Kidney (tissue), 14 donors: ENCODE data around the gene PNPLA1. TPM values are rescaled to one million over a fixed set of nuclear protein-coding genes. Genes with fewer than 3 reads are reported as not detected.
A peak's percentile ranks its signal among the peaks of the same experiment; 100 is the strongest.

Source experiments
- DNase-seq, 5 donors: peaks; one replicate each; pipeline ENCODE4 v3.0.0-alpha.2; 2013 to 2020
- FAIRE-seq: peaks from 2 replicates; lab custom pipeline; 2012; peaks lifted over from hg19 to GRCh38; lab: Jason Lieb, UNC
- H3K27ac ChIP-seq, 2 donors: one replicate each; pipeline ENCODE4 v1.7.0; 2013; ENCODE audit warnings: low read depth in 2 of 2, low read length in 2 of 2, inconsistent platforms in 1 of 2
- H3K27me3 ChIP-seq: one replicate; pipeline ENCODE4 v1.7.1; 2013; ENCODE audit warnings: low read length, inconsistent platforms; ENCODE audit not compliant: control insufficient read depth, insufficient read depth
- H3K36me3 ChIP-seq, 3 donors: one replicate each; pipeline versions ENCODE4 v1.7.0 to v1.7.1; 2013; ENCODE audit warnings: low read length in 3 of 3, control low read depth in 1 of 3, inconsistent platforms in 1 of 3; ENCODE audit not compliant: insufficient read depth in 3 of 3, control insufficient read depth in 2 of 3
- H3K4me1 ChIP-seq, 3 donors: one replicate each; pipeline versions ENCODE4 v1.7.0 to v1.7.1; 2013; ENCODE audit warnings: low read length in 3 of 3, inconsistent platforms in 1 of 3, low read depth in 1 of 3; ENCODE audit not compliant: control insufficient read depth in 2 of 3, insufficient read depth in 2 of 3
- H3K4me3 ChIP-seq, 3 donors: one replicate each; pipeline versions ENCODE4 v1.7.0 to v1.8.1; 2013; ENCODE audit warnings: low read length in 3 of 3, control low read depth in 1 of 3, inconsistent platforms in 1 of 3
- H3K9ac ChIP-seq, 3 donors: one replicate each; pipeline versions ENCODE4 v1.7.0 to v1.7.1; 2013; ENCODE audit warnings: low read length in 3 of 3, control low read depth in 1 of 3, inconsistent platforms in 1 of 3
- H3K9me3 ChIP-seq, 3 donors: one replicate each; pipeline versions ENCODE4 v1.7.0 to v1.7.1; 2013; ENCODE audit warnings: low read length in 3 of 3, control low read depth in 1 of 3, inconsistent platforms in 1 of 3; ENCODE audit not compliant: control insufficient read depth in 2 of 3, insufficient read depth in 1 of 3
- intact Hi-C: fragments of 100-400 bp; cut with DNase I; formaldehyde crosslinking; loops from one replicate; pipeline ENCODE4 v1.11.1; 2022
- polyA plus RNA-seq: library from polyadenylated mRNA; stranded (reverse); fragments of 350-450 nt; fragmentation: Illumina TruSeq; extraction: RNeasy Lipid Tissue Mini Kit (QIAGEN cat#74804); gene quantifications from one replicate; pipeline ENCODE4 v1.2.3, GENCODE V29; 2014; ENCODE audit warnings: low read depth, low replicate concordance; ENCODE audit not compliant: insufficient read depth
- total RNA-seq: library from RNA; stranded (reverse); fragmentation: NEBNext Ultra II Directional; extraction: Animal tissue kit (Norgen Biotek cat#: 25700); gene quantifications from one replicate; pipeline ENCODE4 v1.2.1, GENCODE V29; 2021
- TF ChIP-seq, protein P1 (sequence below): IDR thresholded peaks from 3 replicates; pipeline ENCODE4 v1.5.1; 2012; ENCODE audit warnings: mild to moderate bottlenecking, moderate library complexity, borderline replicate concordance; ENCODE audit not compliant: insufficient read depth; ENCODE audit errors: extremely low read depth
- donor health status: control.
- donor health status: control.
- donor health status: control.
- donor health status: control.
- donor health status: control.
- donor health status: DM: yes; HTN: yes; CAD: no.
- donor health status: Normal renal cell carcinoma (clear cell type).

Gene PNPLA1
- total and polyA plus RNA-seq, 2 donors from 2014 or later: 0.19 to 1.2 TPM

DNA sequence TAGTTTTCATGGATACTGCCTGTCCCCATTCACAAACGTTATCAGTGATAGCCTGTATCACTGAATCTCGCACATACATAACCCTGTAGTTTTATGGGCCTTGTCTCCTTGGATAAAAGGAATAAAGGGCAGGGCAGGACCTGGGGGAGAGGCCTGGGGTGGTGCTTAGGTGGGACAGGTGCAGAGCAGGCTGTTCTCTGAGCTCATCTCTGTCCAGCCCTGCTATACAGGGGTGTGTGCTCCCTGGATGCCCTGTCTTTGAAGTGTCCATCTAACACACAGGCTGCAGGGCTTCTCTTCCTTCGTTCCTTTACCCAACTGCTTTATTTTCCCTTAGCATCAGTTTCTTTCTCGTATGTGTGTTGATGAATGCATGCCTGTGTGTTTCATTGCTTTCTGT, 46.9 kb upstream of the PNPLA1 start:
- H3K27me3 ChIP-seq: no peaks in the 10 kb centered on the region
- FAIRE-seq: no peak
- no peaks in the 10 kb centered on the region for H3K9me3 ChIP-seq
- TF ChIP-seq, protein P1, sequence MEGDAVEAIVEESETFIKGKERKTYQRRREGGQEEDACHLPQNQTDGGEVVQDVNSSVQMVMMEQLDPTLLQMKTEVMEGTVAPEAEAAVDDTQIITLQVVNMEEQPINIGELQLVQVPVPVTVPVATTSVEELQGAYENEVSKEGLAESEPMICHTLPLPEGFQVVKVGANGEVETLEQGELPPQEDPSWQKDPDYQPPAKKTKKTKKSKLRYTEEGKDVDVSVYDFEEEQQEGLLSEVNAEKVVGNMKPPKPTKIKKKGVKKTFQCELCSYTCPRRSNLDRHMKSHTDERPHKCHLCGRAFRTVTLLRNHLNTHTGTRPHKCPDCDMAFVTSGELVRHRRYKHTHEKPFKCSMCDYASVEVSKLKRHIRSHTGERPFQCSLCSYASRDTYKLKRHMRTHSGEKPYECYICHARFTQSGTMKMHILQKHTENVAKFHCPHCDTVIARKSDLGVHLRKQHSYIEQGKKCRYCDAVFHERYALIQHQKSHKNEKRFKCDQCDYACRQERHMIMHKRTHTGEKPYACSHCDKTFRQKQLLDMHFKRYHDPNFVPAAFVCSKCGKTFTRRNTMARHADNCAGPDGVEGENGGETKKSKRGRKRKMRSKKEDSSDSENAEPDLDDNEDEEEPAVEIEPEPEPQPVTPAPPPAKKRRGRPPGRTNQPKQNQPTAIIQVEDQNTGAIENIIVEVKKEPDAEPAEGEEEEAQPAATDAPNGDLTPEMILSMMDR: no peak
- intact Hi-C loops: no loop called here
- peaks cover 0 to 32% (median 9%) of the 10 kb centered on the region in 3 donors for H3K4me1 ChIP-seq
- DNase-seq: no peak
- H3K36me3 ChIP-seq: peaks cover 6 to 40% (median 18%) of the 10 kb centered on the region in 3 donors
- no peak overlapping the region for H3K4me3 ChIP-seq
- no peak overlapping the region for H3K27ac ChIP-seq
- no peak overlapping the region for H3K9ac ChIP-seq

DNA sequence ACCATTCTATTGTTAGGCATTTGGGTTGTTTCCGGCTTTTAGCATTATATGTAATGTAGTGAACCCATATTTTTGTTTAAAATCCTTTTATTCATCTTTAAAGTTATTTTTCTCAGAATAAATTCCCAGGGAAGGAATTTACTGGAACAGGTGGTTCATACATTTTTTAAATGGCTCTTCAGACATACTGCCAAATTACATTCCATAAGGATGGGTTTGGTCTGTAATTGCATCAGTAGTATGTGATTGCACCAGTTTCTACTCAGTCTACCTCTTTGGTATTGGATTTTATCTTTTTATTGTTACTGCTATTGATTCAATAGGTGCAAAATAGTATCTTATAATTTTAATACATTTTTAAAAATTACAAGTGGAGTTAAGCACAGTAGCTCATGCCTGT, 46.2 kb upstream of the PNPLA1 start:
- no peak overlapping the region for H3K9ac ChIP-seq
- H3K27ac ChIP-seq: no peak overlapping the region
- TF ChIP-seq, protein P1: no peak
- intact Hi-C loops: no loop called here
- no peak overlapping the region for H3K4me3 ChIP-seq
- peaks cover 0 to 32% (median 9%) of the 10 kb centered on the region in 3 donors for H3K4me1 ChIP-seq
- FAIRE-seq (no peak), DNase-seq (no peak)
- no peaks in the 10 kb centered on the region for H3K27me3 ChIP-seq
- H3K9me3 ChIP-seq: no peaks in the 10 kb centered on the region
- peaks cover 6 to 32% (median 26%) of the 10 kb centered on the region in 3 donors for H3K36me3 ChIP-seq

DNA sequence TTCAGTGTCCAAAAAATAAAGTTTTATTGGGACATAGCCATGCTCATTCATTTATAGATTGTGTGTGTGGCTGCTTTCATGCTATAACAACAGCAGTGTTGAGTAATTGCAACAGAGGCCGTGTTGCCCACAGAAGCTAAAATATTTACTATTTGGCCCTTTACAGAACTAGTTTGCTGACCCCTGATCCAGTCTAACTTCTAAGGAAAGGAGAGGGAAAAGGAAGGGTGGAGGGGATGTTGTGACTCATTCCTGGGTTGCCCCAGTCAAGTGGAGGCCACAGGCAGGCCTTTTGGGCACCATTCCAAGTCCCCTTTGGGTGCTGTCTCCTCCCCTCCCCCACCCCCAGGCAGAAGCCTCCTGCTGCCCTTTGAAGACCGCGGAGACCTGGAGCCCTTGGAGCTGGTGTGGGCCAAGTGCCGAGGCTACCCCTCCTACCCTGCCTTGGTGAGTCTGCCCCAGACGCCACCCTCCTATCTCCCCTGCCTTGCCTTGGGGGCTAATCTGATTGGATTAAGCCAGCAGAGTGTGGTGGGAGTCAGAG, 44.9 kb upstream of the PNPLA1 start:
- TF ChIP-seq, protein P1: no peak
- no peak for FAIRE-seq
- Histone ChIP-seq H3K27me3 (no peaks in the 10 kb centered on the region), H3K9ac (no peak overlapping the region), H3K27ac (peak overlapping the region; percentile 54 to 84), H3K9me3 (no peaks in the 10 kb centered on the region), H3K4me1 (peaks cover 0 to 25% (median 9%) of the 10 kb centered on the region in 3 donors), H3K36me3 (peaks cover 6 to 34% (median 29%) of the 10 kb centered on the region in 3 donors), H3K4me3 (no peak overlapping the region)
- intact Hi-C loops: no loop called here
- no peak for DNase-seq
